Natural killer cell (primary cell): ENCODE results near the gene VASH2. TPM values are rescaled to one million over a fixed set of nuclear protein-coding genes. Genes with fewer than 3 reads are reported as not detected.

Source experiments
- ATAC-seq, 3 donors: fragments of 150-1000 bp in 2 of 3; fragments of 200-7000 bp in 1 of 3; cut with Tn5 transposase; 1 replicate in 1 of 3; 2 replicates in 2 of 3; pipeline ENCODE4 v1.10.0; 2021; ENCODE audit warnings: mild to moderate bottlenecking in 2 of 3, moderate library complexity in 2 of 3
- DNase-seq, 2 donors: peaks; one replicate each; pipeline versions ENCODE4 v3.0.0 to v3.0.0-alpha.2; 2013 to 2021; ENCODE audit warnings: mixed read lengths in 1 of 2
- H3K27ac ChIP-seq: one replicate; pipeline ENCODE4 v1.5.1; 2013; ENCODE audit warnings: mild to moderate bottlenecking, low read length
- H3K27me3 ChIP-seq: one replicate; pipeline ENCODE4 v1.6.1; 2013; ENCODE audit warnings: low read length; ENCODE audit not compliant: control insufficient read depth, insufficient read depth
- H3K36me3 ChIP-seq: one replicate; pipeline ENCODE4 v1.6.1; 2013; ENCODE audit warnings: low read length; ENCODE audit not compliant: control insufficient read depth, insufficient read depth
- H3K4me1 ChIP-seq: one replicate; pipeline ENCODE4 v1.6.1; 2013; ENCODE audit warnings: low read length; ENCODE audit not compliant: control insufficient read depth, insufficient read depth
- H3K4me3 ChIP-seq: one replicate; pipeline ENCODE4 v1.5.1; 2013; ENCODE audit warnings: low read length
- H3K9me3 ChIP-seq: one replicate; pipeline ENCODE4 v1.6.1; 2013; ENCODE audit warnings: low read length; ENCODE audit not compliant: control insufficient read depth, insufficient read depth
- H3K27ac Mint-ChIP-seq, 2 donors: one replicate each; pipeline ENCODE4 v1.8.0; 2022; ENCODE audit warnings: mild to moderate bottlenecking in 2 of 2, mixed read lengths in 2 of 2, moderate library complexity in 1 of 2
- H3K27me3 Mint-ChIP-seq, 2 donors: one replicate each; pipeline ENCODE4 v1.8.0; 2022; ENCODE audit warnings: low read depth in 2 of 2, mixed read lengths in 2 of 2
- H3K36me3 Mint-ChIP-seq: one replicate; pipeline ENCODE4 v1.8.0; 2022; ENCODE audit warnings: mixed read lengths
- H3K4me1 Mint-ChIP-seq, 2 donors: one replicate each; pipeline ENCODE4 v1.8.0; 2022; ENCODE audit warnings: mixed read lengths in 2 of 2
- H3K4me3 Mint-ChIP-seq: one replicate; pipeline ENCODE4 v1.8.0; 2022; ENCODE audit warnings: mild to moderate bottlenecking, moderate library complexity, mixed read lengths
- H3K9me3 Mint-ChIP-seq, 2 donors: one replicate each; pipeline ENCODE4 v1.8.0; 2022; ENCODE audit warnings: mixed read lengths in 2 of 2
- CTCF ChIP-seq: fragments of 200-600 bp; IDR thresholded peaks from one replicate; pipeline ENCODE4 v1.8.0; 2022; ENCODE audit warnings: antibody characterized with exemption
- WGBS: methylation state at CpG from one replicate; pipeline ENCODE4 v1.1.7; 2013; ENCODE audit warnings: missing lambda C conversion rate; ENCODE audit not compliant: insufficient coverage; 5-methylcytosine and 5-hydroxymethylcytosine counted together
- intact Hi-C: fragments of 100-400 bp; cut with micrococcal nuclease; formaldehyde crosslinking; loops from one replicate; pipeline ENCODE4 v1.14.2; 2022
- total RNA-seq, 4 donors: library from RNA; stranded (reverse); fragments of 120-200 nt in 1 of 4; gene quantifications; one replicate each; pipeline versions ENCODE4 v1.2.3 to v1.2.4, GENCODE V29; 2013 to 2022

The VASH2 gene
- total RNA-seq, 3 donors from 2014 or later (not counting 1 experiment from before 2014, with no cell fraction given): not detected

GRCh38 chr1:212953321-212953720 lies 3.0 kb downstream of the VASH2 start:
- DNase-seq (no peak), ATAC-seq (no peak)
- Mint-ChIP-seq H3K4me3 (peak overlapping the region; percentile 41), H3K27me3 (peaks cover 51 to 61% of the 10 kb centered on the region in 2 donors), H3K36me3 (no peaks in the 10 kb centered on the region), H3K4me1 (peaks cover 5 to 15% of the 10 kb centered on the region in 2 donors), H3K9me3 (no peaks in the 10 kb centered on the region), H3K27ac (no peak overlapping the region)
- 79% methylated on average over 3 of the region's 3 CpGs for WGBS
- no peak overlapping the region for H3K4me3 ChIP-seq
- no peak overlapping the region for H3K27ac ChIP-seq
- no peaks in the 10 kb centered on the region for H3K36me3 ChIP-seq
- peaks cover 21% of the 10 kb centered on the region for H3K27me3 ChIP-seq
- peaks cover 19% of the 10 kb centered on the region for H3K4me1 ChIP-seq
- intact Hi-C loops: no loop called here
- no peaks in the 10 kb centered on the region for H3K9me3 ChIP-seq
- TF ChIP-seq CTCF: no peak

GRCh38 chr1:212954514-212954913 lies 4.2 kb downstream of the VASH2 start:
- 94% methylated on average over 6 of the region's 6 CpGs for WGBS
- Histone ChIP-seq H3K9me3 (no peaks in the 10 kb centered on the region), H3K4me1 (peaks cover 19% of the 10 kb centered on the region), H3K27me3 (peaks cover 16% of the 10 kb centered on the region), H3K4me3 (no peak overlapping the region), H3K36me3 (no peaks in the 10 kb centered on the region), H3K27ac (no peak overlapping the region)
- H3K27ac Mint-ChIP-seq: no peak overlapping the region
- H3K4me3 Mint-ChIP-seq: no peak overlapping the region
- no peak for TF ChIP-seq CTCF
- H3K9me3 Mint-ChIP-seq: no peaks in the 10 kb centered on the region
- intact Hi-C loops: no loop called here
- no peak for DNase-seq
- no peaks in the 10 kb centered on the region for H3K36me3 Mint-ChIP-seq
- peaks cover 5 to 15% of the 10 kb centered on the region in 2 donors for H3K4me1 Mint-ChIP-seq
- ATAC-seq: no peak
- peaks cover 40 to 49% of the 10 kb centered on the region in 2 donors for H3K27me3 Mint-ChIP-seq

- no peak overlapping the region for H3K4me3 Mint-ChIP-seq
- H3K27ac Mint-ChIP-seq: no peak overlapping the region
- Histone ChIP-seq H3K27ac (no peak overlapping the region), H3K9me3 (no peaks in the 10 kb centered on the region), H3K4me3 (no peak overlapping the region), H3K4me1 (peaks cover 16% of the 10 kb centered on the region), H3K36me3 (no peaks in the 10 kb centered on the region), H3K27me3 (peaks cover 10% of the 10 kb centered on the region)
- H3K27me3 Mint-ChIP-seq: peaks cover 40 to 43% of the 10 kb centered on the region in 2 donors
- intact Hi-C loops: no loop called here
- TF ChIP-seq CTCF: no peak
- no peaks in the 10 kb centered on the region for H3K36me3 Mint-ChIP-seq
- no peak for ATAC-seq
- peaks cover 5 to 14% of the 10 kb centered on the region in 2 donors for H3K4me1 Mint-ChIP-seq
- no peaks in the 10 kb centered on the region for H3K9me3 Mint-ChIP-seq
- 89% methylated on average over 3 of the region's 3 CpGs for WGBS
- no peak for DNase-seq
Observed at GRCh38 chr1:212955098-212955497, 4.8 kb downstream of the VASH2 start.

- H3K36me3 Mint-ChIP-seq: no peaks in the 10 kb centered on the region
- 40% methylated on average over 8 of the region's 8 CpGs for whole genome bisulfite sequencing
- H3K9me3 ChIP-seq: no peaks in the 10 kb centered on the region
- H3K27ac ChIP-seq: no peak overlapping the region
- ATAC-seq (no peak), DNase-seq (no peak)
- intact Hi-C loops: no loop called here
- H3K27me3 ChIP-seq: peaks cover 5% of the 10 kb centered on the region
- H3K27ac Mint-ChIP-seq: no peak overlapping the region
- H3K27me3 Mint-ChIP-seq: peaks cover 34 to 42% of the 10 kb centered on the region in 2 donors
- H3K4me1 ChIP-seq: peaks cover 8% of the 10 kb centered on the region
- no peak for TF ChIP-seq CTCF
- H3K4me3 ChIP-seq: no peak overlapping the region
- no peak overlapping the region for H3K4me3 Mint-ChIP-seq
- H3K4me1 Mint-ChIP-seq: peaks cover 4 to 5% of the 10 kb centered on the region in 2 donors
- no peaks in the 10 kb centered on the region for H3K36me3 ChIP-seq
- no peaks in the 10 kb centered on the region for H3K9me3 Mint-ChIP-seq
Observed at GRCh38 chr1:212955961-212956620, 5.8 kb downstream of the VASH2 start.
